ENCODE results near the gene BEND7.

DNA sequence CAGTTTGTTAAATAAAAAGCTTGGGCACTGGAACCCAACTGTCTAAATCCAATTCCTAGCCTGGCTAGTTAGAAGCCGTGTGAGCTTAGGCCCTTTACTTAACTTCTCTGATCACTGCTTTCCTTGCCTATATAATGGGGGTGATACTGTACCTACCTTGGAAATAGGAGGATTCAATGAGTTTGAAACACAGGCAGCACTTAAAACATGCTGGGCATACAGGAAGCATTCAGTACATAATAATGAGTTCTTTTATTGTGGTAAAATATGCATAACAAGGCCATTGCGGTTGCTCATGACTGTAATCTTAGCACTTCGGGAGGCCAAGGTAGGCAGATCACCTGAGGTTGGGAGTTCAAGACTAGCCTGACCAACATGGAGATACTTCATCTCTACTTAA is 133.3 kb downstream of the BEND7 start:
- TF ChIP-seq CTCF (IDR thresholded peaks at IDR 0.05) (no peak), SIN3A (IDR thresholded peaks at IDR 0.05; ENCODE audit: borderline replicate concordance, insufficient read depth, low read depth, low read length) (no peak), POLR2AphosphoS5 (IDR thresholded peaks at IDR 0.05; ENCODE audit: low read depth, low read length) (no peak), TCF7L2 (IDR thresholded peaks at IDR 0.05; ENCODE audit: low read depth, low read length) (no peak)
- TF ChIP-seq, protein P1, sequence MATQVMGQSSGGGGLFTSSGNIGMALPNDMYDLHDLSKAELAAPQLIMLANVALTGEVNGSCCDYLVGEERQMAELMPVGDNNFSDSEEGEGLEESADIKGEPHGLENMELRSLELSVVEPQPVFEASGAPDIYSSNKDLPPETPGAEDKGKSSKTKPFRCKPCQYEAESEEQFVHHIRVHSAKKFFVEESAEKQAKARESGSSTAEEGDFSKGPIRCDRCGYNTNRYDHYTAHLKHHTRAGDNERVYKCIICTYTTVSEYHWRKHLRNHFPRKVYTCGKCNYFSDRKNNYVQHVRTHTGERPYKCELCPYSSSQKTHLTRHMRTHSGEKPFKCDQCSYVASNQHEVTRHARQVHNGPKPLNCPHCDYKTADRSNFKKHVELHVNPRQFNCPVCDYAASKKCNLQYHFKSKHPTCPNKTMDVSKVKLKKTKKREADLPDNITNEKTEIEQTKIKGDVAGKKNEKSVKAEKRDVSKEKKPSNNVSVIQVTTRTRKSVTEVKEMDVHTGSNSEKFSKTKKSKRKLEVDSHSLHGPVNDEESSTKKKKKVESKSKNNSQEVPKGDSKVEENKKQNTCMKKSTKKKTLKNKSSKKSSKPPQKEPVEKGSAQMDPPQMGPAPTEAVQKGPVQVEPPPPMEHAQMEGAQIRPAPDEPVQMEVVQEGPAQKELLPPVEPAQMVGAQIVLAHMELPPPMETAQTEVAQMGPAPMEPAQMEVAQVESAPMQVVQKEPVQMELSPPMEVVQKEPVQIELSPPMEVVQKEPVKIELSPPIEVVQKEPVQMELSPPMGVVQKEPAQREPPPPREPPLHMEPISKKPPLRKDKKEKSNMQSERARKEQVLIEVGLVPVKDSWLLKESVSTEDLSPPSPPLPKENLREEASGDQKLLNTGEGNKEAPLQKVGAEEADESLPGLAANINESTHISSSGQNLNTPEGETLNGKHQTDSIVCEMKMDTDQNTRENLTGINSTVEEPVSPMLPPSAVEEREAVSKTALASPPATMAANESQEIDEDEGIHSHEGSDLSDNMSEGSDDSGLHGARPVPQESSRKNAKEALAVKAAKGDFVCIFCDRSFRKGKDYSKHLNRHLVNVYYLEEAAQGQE (IDR thresholded peaks at IDR 0.05; ENCODE audit: insufficient read depth in 1 of 2, low read depth in 2 of 2, low read length in 1 of 2), result no peak

All from Panc1 (cell line).